K562 (cell line): Measurements from ENCODE around the gene HVCN1. TPM values are rescaled to one million over a fixed set of nuclear protein-coding genes. Genes with fewer than 3 reads are reported as not detected.

ENCODE experiments used
- ATAC-seq: fragments of 200-7000 bp; cut with Tn5 transposase; 3 replicates; pipeline ENCODE4 v1.9.1; 2020; ENCODE audit warnings: moderate library complexity
- BruUV-seq: library from RNA; stranded (reverse); fragments of 400-500 nt; replicated peaks from 2 replicates; lab custom pipeline; 2021; lab: Mats Ljungman, UMichigan
- CTCF ChIA-PET: fragments of 300-600 bp; formaldehyde crosslinking; extraction: SDS; loops from one replicate; lab custom pipeline; 2021; ENCODE audit warnings: low intra/inter-chr PET ratio; lab: Yijun Ruan, JAX
- POLR2A ChIA-PET: fragments of 300-600, 350-650 bp; sonication (Branson Sonifier 250); formaldehyde crosslinking; extraction: SDS; loops from one replicate; lab custom pipeline; 2021; ENCODE audit warnings: antibody characterized with exemption, inconsistent platforms; lab: Yijun Ruan, JAX
- DNase-seq, 4 experiments: peaks; one replicate each; pipeline versions ENCODE4 v3.0.0 to v3.0.0-alpha.2; 2011 to 2018; ENCODE audit warnings: low spot score in 3 of 4, mixed read lengths in 3 of 4; ENCODE audit errors: extremely low read depth in 1 of 4
- FAIRE-seq: peaks from 2 replicates; lab custom pipeline; 2011; peaks lifted over from hg19 to GRCh38; lab: Jason Lieb, UNC
- H2AFZ ChIP-seq: 2 replicates; pipeline ENCODE4 v1.6.0; 2011; ENCODE audit warnings: low read depth, low read length, control low read depth, inconsistent platforms
- H3K27ac ChIP-seq: fragments of 200-600 bp; 3 replicates; pipeline ENCODE4 v1.8.0; 2011; ENCODE audit warnings: low read depth, mild to moderate bottlenecking, control low read depth, inconsistent platforms, low read length, moderate library complexity, mixed read lengths; ENCODE audit errors: extremely low read depth
- H3K27me3 ChIP-seq, 2 experiments: fragments of 300-600 bp in 1 of 2; 2 replicates in 1 of 2; 3 replicates in 1 of 2; pipeline versions ENCODE4 v1.6.0 to v1.8.0; 2011; ENCODE audit warnings: inconsistent platforms in 2 of 2, low read length in 2 of 2, mild to moderate bottlenecking in 1 of 2, mixed read lengths in 1 of 2, moderate library complexity in 1 of 2; ENCODE audit not compliant: control insufficient read depth in 2 of 2, insufficient read depth in 2 of 2
- H3K36me3 ChIP-seq: fragments of 300-600 bp; 3 replicates; pipeline ENCODE4 v1.8.0; 2011; ENCODE audit warnings: mild to moderate bottlenecking, low read length, inconsistent platforms; ENCODE audit not compliant: control insufficient read depth, insufficient read depth
- H3K4me1 ChIP-seq, 2 experiments: fragments of 200-600 bp in 1 of 2; replicated peaks in 1 of 2; 2 replicates in 1 of 2; 3 replicates in 1 of 2; pipeline versions ENCODE4 v1.5.1 to v1.8.0; 2011; ENCODE audit warnings: inconsistent platforms in 2 of 2, low read length in 2 of 2, mild to moderate bottlenecking in 1 of 2, mixed read lengths in 1 of 2, moderate library complexity in 1 of 2; ENCODE audit not compliant: control insufficient read depth in 2 of 2, insufficient read depth in 2 of 2
- H3K4me2 ChIP-seq: 2 replicates; pipeline ENCODE4 v1.6.1; 2011; ENCODE audit warnings: low read length, control low read depth, inconsistent platforms, mixed read lengths; ENCODE audit not compliant: insufficient read depth
- H3K4me3 ChIP-seq: fragments of 200-600 bp; sonication (generic), shearing (Covaris generic); 2 replicates; pipeline ENCODE4 v1.5.1; 2016; ENCODE audit warnings: control low read depth, inconsistent platforms
- H3K79me2 ChIP-seq: fragments of 200-600 bp; 3 replicates; pipeline ENCODE4 v1.8.0; 2011; ENCODE audit warnings: low read length, inconsistent platforms; ENCODE audit not compliant: control insufficient read depth, insufficient read depth
- H3K9ac ChIP-seq, 2 experiments: 2 replicates each; pipeline versions ENCODE4 v1.6.0 to v1.6.1; 2011; ENCODE audit warnings: low read depth in 2 of 2, low read length in 2 of 2, control low read depth in 1 of 2, inconsistent platforms in 1 of 2, mild to moderate bottlenecking in 1 of 2, mixed read lengths in 1 of 2; ENCODE audit not compliant: insufficient read depth in 1 of 2
- H3K9me1 ChIP-seq: one replicate; pipeline ENCODE4 v1.6.0; 2011; ENCODE audit warnings: inconsistent platforms, mild to moderate bottlenecking, low read length, moderate library complexity; ENCODE audit not compliant: control insufficient read depth, insufficient read depth
- H3K9me3 ChIP-seq: replicated peaks from 2 replicates; pipeline ENCODE4 v1.5.1; 2011; ENCODE audit warnings: low read depth, low read length, inconsistent platforms; ENCODE audit not compliant: control insufficient read depth, insufficient read depth
- H4K20me1 ChIP-seq: replicated peaks from 2 replicates; pipeline ENCODE4 v1.6.1; 2011; ENCODE audit warnings: low read length, inconsistent platforms, mixed read lengths; ENCODE audit not compliant: control insufficient read depth, insufficient read depth
- ARHGAP35 ChIP-seq: fragments of 450-650 bp; IDR thresholded peaks from 2 replicates; pipeline ENCODE4 v1.6.1; 2018; ENCODE audit not compliant: partially characterized antibody
- BDP1 ChIP-seq: IDR thresholded peaks from 3 replicates; pipeline ENCODE4 v1.6.1; 2011; ENCODE audit not compliant: insufficient read length, insufficient read depth
- BRF1 ChIP-seq: IDR thresholded peaks from 3 replicates; pipeline ENCODE4 v1.6.1; 2011; ENCODE audit warnings: borderline replicate concordance, mild to moderate bottlenecking; ENCODE audit not compliant: insufficient read length; ENCODE audit errors: extremely low read depth
- CBX8 ChIP-seq: fragments of 200-600 bp; sonication (generic); IDR thresholded peaks from 2 replicates; pipeline ENCODE4 v1.6.1; 2012; ENCODE audit warnings: borderline replicate concordance, mixed run types, low read depth, mild to moderate bottlenecking, moderate library complexity, mixed read lengths, low read length, control low read depth, inconsistent platforms; ENCODE audit not compliant: poor library complexity, severe bottlenecking; ENCODE audit errors: extremely low read depth
- CEBPG ChIP-seq, 3 experiments: fragments of 200-800 bp in 1 of 3; sonication (Bioruptor generic) in 1 of 3; sonication (generic) in 1 of 3; formaldehyde crosslinking in 1 of 3; IDR thresholded peaks in 2 of 3; conservative IDR thresholded peaks in 1 of 3; 2 replicates each; pipeline versions ENCODE4 v1.6.1 to v1.8.0; 2016 to 2022; ENCODE audit warnings: missing compliant biosample characterization in 2 of 3, missing genetic modification characterization in 2 of 3, mild to moderate bottlenecking in 1 of 3, missing genetic modification reagents in 1 of 3
- CSDE1 ChIP-seq, 2 experiments: fragments of 450-650 bp; IDR thresholded peaks; 2 replicates each; pipeline ENCODE4 v1.6.1; 2016; ENCODE audit warnings: mild to moderate bottlenecking in 1 of 2
- FOXP1 ChIP-seq: sonication (generic); formaldehyde crosslinking; IDR thresholded peaks from 2 replicates; pipeline ENCODE4 v1.8.0; 2022; ENCODE audit warnings: mild to moderate bottlenecking, missing genetic modification reagents
- HMG20B ChIP-seq: fragments of 250-450 bp; sonication (Bioruptor Pico); IDR thresholded peaks from 2 replicates; pipeline ENCODE4 v1.5.0; 2021; ENCODE audit warnings: mild to moderate bottlenecking
- NCOA2 ChIP-seq, 2 experiments: fragments of 450-650 bp; IDR thresholded peaks; 2 replicates each; pipeline ENCODE4 v1.6.1; 2018; ENCODE audit warnings: mild to moderate bottlenecking in 2 of 2, moderate library complexity in 1 of 2; ENCODE audit not compliant: partially characterized antibody in 2 of 2
- NFRKB ChIP-seq: fragments of 450-650 bp; IDR thresholded peaks from 2 replicates; pipeline ENCODE4 v1.6.1; 2016; ENCODE audit warnings: low read depth
- ZBTB2 ChIP-seq: fragments of 450-650 bp; IDR thresholded peaks from 2 replicates; pipeline ENCODE4 v1.6.1; 2016; ENCODE audit warnings: antibody characterized with exemption
- ZNF79 ChIP-seq: fragments of 250-450 bp; sonication (Bioruptor Pico); IDR thresholded peaks from 2 replicates; pipeline ENCODE4 v1.4.0; 2020; ENCODE audit warnings: low read depth, mild to moderate bottlenecking, moderate library complexity
- in situ Hi-C: fragments of 300-500 bp; cut with MboI; formaldehyde crosslinking; loops from 4 replicates; pipeline ENCODE4 v1.15.0; 2018; ENCODE audit warnings: inconsistent platforms, mixed read lengths
- intact Hi-C: fragments of 100-400 bp; cut with micrococcal nuclease; formaldehyde crosslinking; loops from 2 replicates; pipeline ENCODE4 v1.14.2; 2022
- polyA plus RNA-seq, 8 experiments: library from polyadenylated mRNA; depleted of rRNA in 4 of 8; stranded (reverse) in 5 of 8; unstranded in 3 of 8; fragments of >200 nt; fragmentation: Nextera tagmentation in 2 of 8; fragmentation: Illumina TruSeq in 1 of 8; extraction: Ambion mirVana in 2 of 8; extraction: Trizol in 1 of 8; gene quantifications; 2 replicates each; pipeline versions ENCODE4 v1.2.1 to v1.2.3, GENCODE V29; 2011 to 2014; ENCODE audit warnings: inconsistent platforms in 1 of 8, missing spikeins in 1 of 8
- total RNA-seq, 7 experiments: library from RNA; depleted of rRNA in 6 of 7; stranded (reverse); fragments of >200 nt in 6 of 7; fragmentation: Illumina TruSeq in 2 of 7; extraction: Trizol in 2 of 7; gene quantifications; 2 replicates each; pipeline versions ENCODE4 v1.2.1 to v1.2.3, GENCODE V29; 2011 to 2021; ENCODE audit warnings: low replicate concordance in 1 of 7

HVCN1 gene
- total and polyA plus RNA-seq, 9 of the 15 experiments (the other 6 are each of a cell fraction or from before 2014, with no cell fraction given) = 0.21 to 1.4 (median 0.74) TPM

GRCh38 chr12:110721570-110721969, 32.7 kb upstream of the HVCN1 start:
- H3K4me1 ChIP-seq = no peaks in the 10 kb centered on the region
- in situ Hi-C loops = loop anchor here (5.0 kb wide), 1 partner anchor 106 kb away; no protein-coding TSS in a partner anchor
- peaks cover 93% of the 10 kb centered on the region for H3K36me3 ChIP-seq
- ATAC-seq (no peak), DNase-seq (no peak), FAIRE-seq (no peak)
- H3K9me3 ChIP-seq = no peaks in the 10 kb centered on the region
- H2AFZ ChIP-seq = no peak overlapping the region
- peaks cover 18% of the 10 kb centered on the region; the same call in 2 of the 3 replicates for H3K79me2 ChIP-seq
- ChIA-PET POLR2A (interaction anchor here (1.0 to 1.6 kb wide), 4 partner anchors 8 to 15 kb away, joined by 4 read pairs; no protein-coding TSS in a partner anchor), CTCF (no interaction called here)
- peaks cover 4% of the 10 kb centered on the region for H3K9me1 ChIP-seq
- peaks cover 3% of the 10 kb centered on the region; the same call in 1 of the 2 replicates for H4K20me1 ChIP-seq
- BruUV-seq = no TSS peak
- no peak overlapping the region for H3K9ac ChIP-seq
- H3K4me3 ChIP-seq = no peak overlapping the region
- no peak overlapping the region for H3K27ac ChIP-seq
- H3K27me3 ChIP-seq = no peaks in the 10 kb centered on the region
- no peak overlapping the region for H3K4me2 ChIP-seq
- intact Hi-C loops = no loop called here
- TF ChIP-seq FOXP1 (CRISPR knock-in tag) (no peak), ZNF79 (CRISPR knock-in tag) (no peak), CBX8 (no peak)

DNA sequence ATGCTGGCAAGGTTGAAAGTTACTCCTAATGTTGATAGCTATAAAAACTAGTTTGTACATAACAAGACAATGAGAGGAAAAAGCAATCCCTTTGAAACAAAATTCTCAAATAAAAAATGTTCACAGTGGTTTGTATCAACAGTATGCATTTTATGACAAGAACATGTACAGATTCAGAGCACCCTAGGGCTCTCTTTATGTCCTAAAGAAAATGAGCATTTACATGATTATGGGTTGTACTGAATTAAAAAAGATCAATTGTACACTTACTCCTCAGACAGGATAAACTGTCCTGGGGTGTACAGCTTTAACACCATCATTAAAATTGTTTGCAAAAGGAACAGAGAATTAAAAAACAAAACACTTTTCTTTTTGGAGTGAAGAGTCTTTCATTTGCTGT, 31.6 kb upstream of the HVCN1 start:
- in situ Hi-C loops (loop anchor here (5.0 kb wide), 1 partner anchor 107 kb away; no protein-coding TSS in a partner anchor), intact Hi-C loops (no loop called here)
- Histone ChIP-seq H3K9me3 (no peaks in the 10 kb centered on the region), H3K36me3 (peaks cover 83% of the 10 kb centered on the region), H2AFZ (no peak overlapping the region), H3K27ac (no peak overlapping the region), H3K4me1 (no peaks in the 10 kb centered on the region), H4K20me1 (no peaks in the 10 kb centered on the region; the same call in 1 of the 2 replicates), H3K9me1 (peaks cover 4% of the 10 kb centered on the region), H3K4me2 (no peak overlapping the region), H3K4me3 (no peak overlapping the region), H3K9ac (no peak overlapping the region), H3K79me2 (peaks cover 11% of the 10 kb centered on the region; the same call in 1 of the 3 replicates), H3K27me3 (no peaks in the 10 kb centered on the region)
- ChIA-PET POLR2A (interaction anchor here (0.6 to 1.6 kb wide), 5 partner anchors 13 to 210 kb away, joined by 3 to 4 read pairs (median 4); no protein-coding TSS in a partner anchor), CTCF (no interaction called here)
- BruUV-seq = no TSS peak
- no peak for ATAC-seq
- FAIRE-seq = no peak
- TF ChIP-seq ARHGAP35 (no peak), BRF1 (no peak), CEBPG (CRISPR knock-in tag; IDR thresholded peaks at IDR 0.05) (no peak), CEBPG (tag; conservative IDR thresholded peaks at IDR 0.05 in 1 of 2, IDR thresholded peaks at IDR 0.05 in 1 of 2) (no peak), CSDE1 (IDR thresholded peaks at IDR 0.05) (no peak), NFRKB (no peak), HMG20B (CRISPR knock-in tag) (no peak), BDP1 (no peak), NCOA2 (IDR thresholded peaks at IDR 0.05; ENCODE audit: partially characterized antibody in 2 of 2) (no peak), ZBTB2 (no peak)
- DNase-seq = no peak
